ENCODE results near the gene PCDHGA9.

- TF ChIP-seq CTCF (conservative IDR thresholded peaks at IDR 0.05 in 1 of 2, IDR thresholded peaks at IDR 0.05 in 1 of 2; ENCODE audit: low read depth in 1 of 2, low read length in 2 of 2) (no peak), EZH2 (IDR thresholded peaks at IDR 0.05; ENCODE audit: low read length, missing control alignments) (no peak)
Measured at GRCh38 chr5:141403387-141403786, 809 bp downstream of the PCDHGA9 start.

Data from fibroblast of lung (primary cell).